GM19239 (cell line): Measurements from ENCODE around the gene COL24A1.
"Not testable (repeated sequence)": the region's sequence is repeated elsewhere in the genome, so short reads cannot be mapped to it uniquely, and the experiment has no call there.

Experiments
- DNase-seq: peaks from one replicate; pipeline ENCODE4 v3.0.0; 2011; ENCODE audit warnings: low spot score; ENCODE audit not compliant: insufficient read length
- FAIRE-seq: peaks from 2 replicates; lab custom pipeline; 2011; peaks lifted over from hg19 to GRCh38; lab: Jason Lieb, UNC

Gene COL24A1

GRCh38 chr1:85934516-85934915 lies 222.1 kb downstream of the COL24A1 start:
- FAIRE-seq, result no peak

DNA sequence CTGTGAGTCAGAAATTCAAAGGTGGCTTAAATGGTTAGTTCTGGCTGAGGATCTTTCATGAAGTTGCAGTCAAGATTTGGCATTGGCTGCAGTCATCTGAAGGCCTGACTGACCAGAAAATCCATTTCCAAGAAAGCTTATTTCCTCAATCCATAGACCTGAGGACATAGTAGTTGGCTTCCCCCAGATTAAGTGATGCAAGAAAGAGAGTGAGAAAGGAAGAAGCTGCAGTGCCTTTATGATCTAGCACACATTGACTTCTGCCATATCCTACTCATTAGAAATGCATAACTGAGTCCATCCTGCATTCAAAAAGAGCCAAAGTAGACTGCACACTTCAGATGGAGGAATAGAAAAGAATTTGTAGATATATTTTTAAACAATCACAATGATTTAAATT lies 222.6 kb downstream of the COL24A1 start:
- DNase-seq (no peak), FAIRE-seq (no peak)

More at GRCh38 chr1:85934516-85934915, 222.1 kb downstream of the COL24A1 start:
- no peak for DNase-seq

GRCh38 chr1:85911742-85912141 lies 244.8 kb downstream of the COL24A1 start:
- DNase-seq (no peak), FAIRE-seq (no peak)

DNA sequence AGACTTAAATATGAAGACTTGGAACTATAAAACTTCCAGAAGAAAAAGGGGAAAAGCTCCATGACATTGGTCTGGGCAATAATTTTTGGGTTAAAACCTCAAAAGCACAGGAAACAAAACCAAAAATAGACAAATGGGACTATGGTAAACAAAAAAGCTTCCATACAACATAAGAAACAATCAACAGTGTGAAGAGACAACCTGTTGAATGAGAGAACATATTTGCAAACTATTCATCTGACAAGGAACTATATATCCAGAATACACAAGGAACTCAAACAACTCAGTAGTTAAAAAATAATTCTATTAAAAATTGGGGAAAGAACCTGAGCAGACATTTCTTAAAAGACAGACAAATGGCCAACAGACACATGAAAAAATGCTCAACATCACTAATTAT lies 255.7 kb downstream of the COL24A1 start:
- FAIRE-seq (no peak), DNase-seq (no peak)

- DNase-seq (no peak), FAIRE-seq (no peak)
Measured at GRCh38 chr1:85898861-85899260, 257.7 kb downstream of the COL24A1 start.

- no peak for DNase-seq
- FAIRE-seq, result no peak
Measured at GRCh38 chr1:85894651-85895050, 261.9 kb downstream of the COL24A1 start.

GRCh38 chr1:85892366-85892765 lies 264.2 kb downstream of the COL24A1 start:
- DNase-seq (no peak), FAIRE-seq (no peak)

- FAIRE-seq (no peak), DNase-seq (no peak)
Measured at GRCh38 chr1:85889870-85890269, 266.7 kb downstream of the COL24A1 start.

DNA sequence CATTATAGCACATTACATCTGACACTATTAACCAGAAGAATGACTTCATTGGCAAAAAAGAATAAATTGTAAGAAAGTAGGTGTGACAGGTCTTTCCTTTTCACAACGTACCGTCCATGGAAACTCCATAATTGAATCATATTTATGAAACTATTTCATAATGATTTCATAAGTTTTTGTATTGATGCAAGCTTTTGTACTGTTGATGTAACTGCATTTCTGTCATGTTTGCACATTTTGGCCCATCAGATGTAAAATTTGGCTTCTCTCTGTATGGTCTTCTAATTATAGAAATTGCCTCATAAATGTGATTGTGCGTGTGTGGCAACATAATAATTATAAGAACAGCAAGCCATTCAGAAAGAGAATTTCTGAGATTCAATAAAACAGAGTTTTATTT lies 267.7 kb downstream of the COL24A1 start:
- DNase-seq, result no peak
- FAIRE-seq, result no peak

DNA sequence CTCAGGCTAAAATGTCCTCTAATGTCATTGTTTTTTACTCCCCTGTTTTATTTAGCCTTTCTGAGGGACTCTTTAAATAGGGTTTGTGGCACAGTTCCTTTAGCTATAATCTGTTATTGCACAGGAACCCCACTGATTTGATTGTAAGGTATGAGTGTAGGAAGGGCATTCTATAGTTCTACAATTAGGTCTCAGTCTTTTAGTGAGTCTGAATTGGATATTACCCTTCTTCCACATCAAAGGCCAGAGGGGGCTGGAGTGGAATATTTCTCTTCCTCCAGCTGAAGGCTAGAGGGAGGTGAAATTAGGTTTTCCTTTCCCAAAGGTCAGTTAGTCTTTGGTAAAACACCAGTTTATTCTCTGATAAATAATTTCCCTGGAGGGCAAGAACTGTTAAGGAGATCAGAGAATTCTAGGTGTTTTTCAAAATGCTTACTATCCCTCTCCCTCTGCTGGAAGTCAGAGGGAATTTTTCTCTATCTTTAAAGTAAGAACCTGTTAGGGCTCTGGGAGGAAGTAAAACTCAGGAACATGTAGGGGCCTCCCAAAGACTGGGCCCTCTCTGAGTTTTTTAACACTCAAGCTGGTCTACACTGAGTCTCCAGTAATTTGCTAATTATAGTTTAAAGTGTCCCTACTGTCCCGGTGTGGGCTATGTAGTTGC lies 272.1 kb downstream of the COL24A1 start:
- DNase-seq (no peak), FAIRE-seq (no peak)

DNA sequence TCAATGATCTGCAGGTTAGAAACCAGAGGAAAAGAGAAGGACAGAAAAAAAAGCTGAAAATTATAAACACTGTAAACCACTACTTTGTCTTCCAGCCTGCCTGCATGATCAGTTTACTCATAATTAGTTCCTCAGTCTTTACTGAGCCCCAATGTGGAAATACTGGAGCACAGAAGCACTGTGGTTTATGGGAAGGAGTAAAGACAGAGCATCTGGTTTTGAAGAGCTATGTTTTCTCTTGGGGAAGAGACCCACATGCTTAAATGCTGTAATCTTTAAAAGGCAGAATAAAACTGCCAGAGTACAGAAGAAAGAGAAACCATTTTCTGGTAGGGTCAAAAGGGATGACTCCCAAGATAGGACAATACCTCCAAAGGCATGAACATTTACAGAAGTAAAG lies 289.4 kb downstream of the COL24A1 start:
- DNase-seq (no peak), FAIRE-seq (peak; percentile 31)

DNA sequence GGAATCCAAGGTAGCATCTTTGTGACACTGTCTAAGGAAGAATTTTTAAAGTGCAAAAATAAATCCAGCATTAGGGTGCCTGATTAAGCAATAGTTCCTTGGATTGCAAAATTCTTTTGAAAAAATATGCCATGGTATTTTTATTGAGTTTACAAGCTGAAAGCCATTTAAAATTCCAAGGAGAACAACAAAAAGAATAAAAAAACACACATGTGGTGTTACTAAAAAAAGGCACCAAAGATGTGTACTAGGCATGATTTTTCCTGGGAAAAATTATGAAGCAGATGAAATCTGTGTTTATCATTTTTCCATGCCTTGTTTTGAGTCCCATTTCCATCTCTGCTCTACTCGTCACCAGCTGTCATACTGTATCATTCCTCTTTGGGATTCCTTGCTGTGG lies 291.4 kb downstream of the COL24A1 start:
- no peak for FAIRE-seq
- no peak for DNase-seq

GRCh38 chr1:85864727-85865126 lies 291.8 kb downstream of the COL24A1 start:
- DNase-seq (no peak), FAIRE-seq (no peak)

DNA sequence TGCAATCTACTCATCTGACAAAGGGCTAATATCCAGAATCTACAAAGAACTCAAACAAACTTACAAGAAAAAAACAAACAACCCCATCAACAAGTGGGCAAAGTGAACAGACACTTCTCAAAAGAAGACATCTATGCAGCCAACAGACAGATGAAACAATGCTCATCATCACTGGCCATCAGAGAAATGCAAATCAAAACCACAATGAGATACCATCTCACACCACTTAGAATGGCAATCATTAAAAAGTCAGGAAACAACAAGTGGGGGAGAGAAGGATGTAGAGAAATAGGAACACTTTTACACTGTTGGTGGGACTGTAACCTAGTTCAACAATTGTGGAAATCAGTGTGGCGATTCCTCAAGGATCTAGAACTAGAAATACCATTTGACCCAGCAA lies 292.9 kb downstream of the COL24A1 start:
- not testable (repeated sequence) for FAIRE-seq, DNase-seq

DNA sequence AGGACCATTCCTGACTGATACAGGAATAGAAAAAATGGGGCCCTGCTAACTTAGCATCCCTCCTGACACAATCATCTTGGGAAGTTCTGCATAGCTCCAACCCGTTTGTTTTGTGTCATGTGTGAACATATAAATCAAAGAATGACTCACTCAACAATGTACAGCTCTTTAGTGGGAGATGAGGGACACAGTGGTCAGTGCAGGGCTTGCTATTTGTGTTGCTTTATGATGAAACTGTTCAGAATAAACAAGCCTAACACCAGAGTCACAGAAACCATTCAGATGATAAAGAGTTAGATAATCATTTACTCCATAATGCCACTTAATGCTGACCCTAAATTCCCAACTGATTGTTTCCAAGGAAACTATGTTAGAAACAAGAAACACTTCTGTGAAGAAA lies 294.1 kb downstream of the COL24A1 start:
- FAIRE-seq (no peak), DNase-seq (no peak)

GRCh38 chr1:85857991-85858390 lies 298.6 kb downstream of the COL24A1 start:
- DNase-seq (no peak), FAIRE-seq (no peak)

- FAIRE-seq (no peak), DNase-seq (no peak)
Measured at GRCh38 chr1:85850238-85850637, 306.3 kb downstream of the COL24A1 start.

GRCh38 chr1:85849660-85850059 lies 306.9 kb downstream of the COL24A1 start:
- no peak for FAIRE-seq
- DNase-seq, result no peak

GRCh38 chr1:85847356-85847755 lies 309.2 kb downstream of the COL24A1 start:
- no peak for FAIRE-seq
- DNase-seq, result no peak

DNA sequence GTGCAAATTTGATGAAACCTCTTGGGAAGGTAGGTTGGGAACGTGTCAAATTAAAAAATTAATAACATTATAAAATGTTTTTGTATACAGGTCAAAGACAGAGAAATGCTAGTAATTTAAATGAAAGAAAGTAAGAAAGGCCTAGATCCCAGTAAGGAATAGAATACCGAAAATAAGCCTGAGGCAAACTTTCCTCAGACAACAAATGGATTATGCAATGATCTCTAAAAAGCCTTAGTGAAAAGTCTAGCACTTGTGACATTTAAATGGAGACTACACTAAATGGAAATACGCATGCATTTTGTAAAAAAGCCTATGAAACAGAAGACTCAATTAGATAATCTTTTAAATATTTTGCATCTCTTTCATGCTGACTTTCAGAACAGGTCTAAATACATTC lies 309.9 kb downstream of the COL24A1 start:
- DNase-seq (no peak), FAIRE-seq (no peak)

- FAIRE-seq, result no peak
- DNase-seq, result no peak
Measured at GRCh38 chr1:85839459-85839858, 317.1 kb downstream of the COL24A1 start.

- DNase-seq (no peak), FAIRE-seq (no peak)
Measured at GRCh38 chr1:85838238-85838637, 318.3 kb downstream of the COL24A1 start.

GRCh38 chr1:85836736-85837135 lies 319.8 kb downstream of the COL24A1 start:
- FAIRE-seq (no peak), DNase-seq (no peak)
